Astrocyte (in vitro differentiated cells and primary cell): ENCODE measurements around the gene NCF1.
"Not testable (repeated sequence)": the region's sequence is repeated elsewhere in the genome, so short reads cannot be mapped to it uniquely, and the experiment has no call there.

Source experiments
- EZH2 ChIP-seq: IDR thresholded peaks from 2 replicates; pipeline ENCODE4 v1.6.1; 2012; ENCODE audit warnings: mild to moderate bottlenecking, low read length, inconsistent platforms; ENCODE audit not compliant: insufficient read depth
- TF ChIP-seq, protein P1 (sequence below): IDR thresholded peaks from 2 replicates; pipeline ENCODE4 v1.5.1; 2011; ENCODE audit warnings: low read depth, mild to moderate bottlenecking, inconsistent platforms, low read length, moderate library complexity; ENCODE audit not compliant: insufficient read depth

DNA sequence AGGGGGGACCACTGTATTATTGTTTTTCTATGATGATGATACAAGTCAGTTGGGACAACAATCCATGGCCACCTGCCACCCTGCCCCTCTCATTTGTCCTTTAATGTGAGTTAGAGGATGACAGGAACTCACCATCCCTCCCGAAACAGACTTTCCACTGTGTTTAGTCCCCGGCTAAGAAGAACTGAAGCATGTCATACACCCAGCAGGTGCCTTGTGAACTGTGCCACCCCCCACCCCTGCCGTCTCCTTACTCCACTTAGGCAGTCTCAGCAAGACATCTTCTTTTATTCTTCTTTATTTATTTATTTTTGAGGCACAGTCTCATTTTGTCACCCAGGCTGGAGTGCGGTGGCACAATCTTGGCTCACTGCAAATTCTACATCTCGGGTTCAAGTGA lies 47.4 kb downstream of the NCF1 start:
- not testable (repeated sequence) for TF ChIP-seq EZH2
- TF ChIP-seq, protein P1, sequence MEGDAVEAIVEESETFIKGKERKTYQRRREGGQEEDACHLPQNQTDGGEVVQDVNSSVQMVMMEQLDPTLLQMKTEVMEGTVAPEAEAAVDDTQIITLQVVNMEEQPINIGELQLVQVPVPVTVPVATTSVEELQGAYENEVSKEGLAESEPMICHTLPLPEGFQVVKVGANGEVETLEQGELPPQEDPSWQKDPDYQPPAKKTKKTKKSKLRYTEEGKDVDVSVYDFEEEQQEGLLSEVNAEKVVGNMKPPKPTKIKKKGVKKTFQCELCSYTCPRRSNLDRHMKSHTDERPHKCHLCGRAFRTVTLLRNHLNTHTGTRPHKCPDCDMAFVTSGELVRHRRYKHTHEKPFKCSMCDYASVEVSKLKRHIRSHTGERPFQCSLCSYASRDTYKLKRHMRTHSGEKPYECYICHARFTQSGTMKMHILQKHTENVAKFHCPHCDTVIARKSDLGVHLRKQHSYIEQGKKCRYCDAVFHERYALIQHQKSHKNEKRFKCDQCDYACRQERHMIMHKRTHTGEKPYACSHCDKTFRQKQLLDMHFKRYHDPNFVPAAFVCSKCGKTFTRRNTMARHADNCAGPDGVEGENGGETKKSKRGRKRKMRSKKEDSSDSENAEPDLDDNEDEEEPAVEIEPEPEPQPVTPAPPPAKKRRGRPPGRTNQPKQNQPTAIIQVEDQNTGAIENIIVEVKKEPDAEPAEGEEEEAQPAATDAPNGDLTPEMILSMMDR = not testable (repeated sequence)
